Measurements from ENCODE around the gene SCN5A.

Gene SCN5A

DNA sequence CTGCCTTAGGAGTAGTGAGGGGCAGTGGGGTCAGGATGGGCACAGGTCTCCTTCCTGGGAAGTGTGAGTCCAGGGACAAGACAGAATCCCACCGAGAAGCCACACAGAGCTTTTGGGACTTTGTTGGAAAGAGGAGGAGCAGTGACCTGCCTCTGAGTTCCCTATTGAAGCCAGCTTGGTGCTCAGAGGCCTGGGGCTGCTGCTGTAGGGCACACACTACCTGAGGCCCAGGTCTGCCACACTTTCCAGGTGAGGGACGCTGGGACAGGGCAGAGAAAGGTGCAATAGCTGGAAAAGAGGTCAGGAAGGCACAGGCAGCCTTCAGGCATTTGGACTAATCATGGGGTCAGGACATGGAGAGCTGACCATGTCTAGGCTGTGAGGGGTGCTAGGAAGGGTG, 67.7 kb downstream of the SCN5A start:
- no peak for DNase-seq (ENCODE audit: low read depth, low spot score)
- in situ Hi-C loops (cut with HindIII; ENCODE audit: low sequenced_read_pairs) = no loop called here
- no peak overlapping the region for H3K4me3 ChIP-seq (ENCODE audit: low read depth, low read length)
- TF ChIP-seq, protein P1, sequence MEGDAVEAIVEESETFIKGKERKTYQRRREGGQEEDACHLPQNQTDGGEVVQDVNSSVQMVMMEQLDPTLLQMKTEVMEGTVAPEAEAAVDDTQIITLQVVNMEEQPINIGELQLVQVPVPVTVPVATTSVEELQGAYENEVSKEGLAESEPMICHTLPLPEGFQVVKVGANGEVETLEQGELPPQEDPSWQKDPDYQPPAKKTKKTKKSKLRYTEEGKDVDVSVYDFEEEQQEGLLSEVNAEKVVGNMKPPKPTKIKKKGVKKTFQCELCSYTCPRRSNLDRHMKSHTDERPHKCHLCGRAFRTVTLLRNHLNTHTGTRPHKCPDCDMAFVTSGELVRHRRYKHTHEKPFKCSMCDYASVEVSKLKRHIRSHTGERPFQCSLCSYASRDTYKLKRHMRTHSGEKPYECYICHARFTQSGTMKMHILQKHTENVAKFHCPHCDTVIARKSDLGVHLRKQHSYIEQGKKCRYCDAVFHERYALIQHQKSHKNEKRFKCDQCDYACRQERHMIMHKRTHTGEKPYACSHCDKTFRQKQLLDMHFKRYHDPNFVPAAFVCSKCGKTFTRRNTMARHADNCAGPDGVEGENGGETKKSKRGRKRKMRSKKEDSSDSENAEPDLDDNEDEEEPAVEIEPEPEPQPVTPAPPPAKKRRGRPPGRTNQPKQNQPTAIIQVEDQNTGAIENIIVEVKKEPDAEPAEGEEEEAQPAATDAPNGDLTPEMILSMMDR (IDR thresholded peaks at IDR 0.05; ENCODE audit: low read depth, low read length) = no peak

GRCh38 chr3:38580450-38581382, 68.8 kb downstream of the SCN5A start:
- TF ChIP-seq, protein P1 (IDR thresholded peaks at IDR 0.05; ENCODE audit: low read depth, low read length) = no peak
- in situ Hi-C loops (cut with HindIII; ENCODE audit: low sequenced_read_pairs) = no loop called here
- DNase-seq (ENCODE audit: low read depth, low spot score) = no peak
- H3K4me3 ChIP-seq (ENCODE audit: low read depth, low read length) = no peak overlapping the region

GRCh38 chr3:38579551-38580449, 69.7 kb downstream of the SCN5A start:
- TF ChIP-seq, protein P1 (IDR thresholded peaks at IDR 0.05; ENCODE audit: low read depth, low read length) = no peak
- DNase-seq (ENCODE audit: low read depth, low spot score) = peak; percentile 69
- in situ Hi-C loops (cut with HindIII; ENCODE audit: low sequenced_read_pairs) = no loop called here
- H3K4me3 ChIP-seq (ENCODE audit: low read depth, low read length) = no peak overlapping the region

GRCh38 chr3:38579141-38579540, 70.3 kb downstream of the SCN5A start:
- H3K4me3 ChIP-seq (ENCODE audit: low read depth, low read length) = no peak overlapping the region
- peak; percentile 66 for DNase-seq (ENCODE audit: low read depth, low spot score)
- TF ChIP-seq, protein P1 (IDR thresholded peaks at IDR 0.05; ENCODE audit: low read depth, low read length) = peak; percentile 27
- in situ Hi-C loops (cut with HindIII; ENCODE audit: low sequenced_read_pairs) = no loop called here

DNA sequence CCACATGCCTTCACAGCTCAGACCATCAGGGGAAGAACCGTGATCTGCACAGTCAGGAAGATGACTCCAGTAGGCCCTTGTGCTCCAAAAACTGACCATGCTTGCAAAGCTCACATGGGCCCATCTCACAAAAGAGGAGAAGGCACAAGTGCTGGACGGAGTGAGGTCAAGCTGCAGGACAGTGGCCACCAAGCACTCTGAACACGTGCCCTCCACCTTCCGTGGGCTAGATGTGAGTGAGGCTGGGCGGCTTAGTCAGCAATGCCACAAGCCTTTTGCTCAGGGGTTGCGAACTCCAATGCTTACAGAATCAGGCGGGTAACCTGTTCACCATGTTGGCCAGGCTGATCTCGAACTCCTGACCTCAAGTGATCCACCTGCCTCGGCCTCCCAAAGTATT, 70.9 kb downstream of the SCN5A start:
- in situ Hi-C loops (cut with HindIII; ENCODE audit: low sequenced_read_pairs) = no loop called here
- TF ChIP-seq, protein P1 (IDR thresholded peaks at IDR 0.05; ENCODE audit: low read depth, low read length) = no peak
- DNase-seq (ENCODE audit: low read depth, low spot score) = no peak
- no peak overlapping the region for H3K4me3 ChIP-seq (ENCODE audit: low read depth, low read length)

- in situ Hi-C loops (cut with HindIII; ENCODE audit: low sequenced_read_pairs) = no loop called here
- no peak overlapping the region for H3K4me3 ChIP-seq (ENCODE audit: low read depth, low read length)
- no peak for DNase-seq (ENCODE audit: low read depth, low spot score)
- TF ChIP-seq, protein P1 (IDR thresholded peaks at IDR 0.05; ENCODE audit: low read depth, low read length) = no peak
Measured at GRCh38 chr3:38578081-38578475, 71.4 kb downstream of the SCN5A start.

Data from astrocyte of the spinal cord (primary cell).